H9 (cell line): ENCODE results near the gene PLK2. TPM values are rescaled to one million over a fixed set of nuclear protein-coding genes. Genes with fewer than 3 reads are reported as not detected.

Experiments used
- DNase-seq: peaks from one replicate; pipeline ENCODE4 v3.0.0-alpha.2; 2017
- H2AFZ ChIP-seq: one replicate; pipeline ENCODE4 v1.6.1; 2013; ENCODE audit warnings: mild to moderate bottlenecking, low read length, control low read depth, moderate library complexity
- H2AK5ac ChIP-seq: 2 replicates; pipeline ENCODE4 v1.6.1; 2013; ENCODE audit warnings: low read length, control low read depth, mixed read lengths; ENCODE audit not compliant: insufficient read length
- H2BK120ac ChIP-seq: one replicate; pipeline ENCODE4 v1.6.1; 2013; ENCODE audit warnings: low read depth, mild to moderate bottlenecking, low read length, control low read depth, inconsistent platforms; ENCODE audit not compliant: poor library complexity, severe bottlenecking
- H2BK12ac ChIP-seq: 2 replicates; pipeline ENCODE4 v1.6.1; 2013; ENCODE audit warnings: low read length, control low read depth, mixed read lengths, low read depth; ENCODE audit not compliant: insufficient read length
- H2BK15ac ChIP-seq: 2 replicates; pipeline ENCODE4 v1.6.1; 2013; ENCODE audit warnings: low read depth, low read length, control low read depth
- H2BK20ac ChIP-seq: one replicate; pipeline ENCODE4 v1.6.1; 2013; ENCODE audit warnings: low read depth, mild to moderate bottlenecking, low read length, control low read depth, inconsistent platforms; ENCODE audit not compliant: poor library complexity, severe bottlenecking
- H2BK5ac ChIP-seq: 2 replicates; pipeline ENCODE4 v1.6.1; 2013; ENCODE audit warnings: low read length, control low read depth, mixed read lengths; ENCODE audit not compliant: insufficient read length
- H3K14ac ChIP-seq: 2 replicates; pipeline ENCODE4 v1.6.1; 2013; ENCODE audit warnings: low read length, control low read depth; ENCODE audit not compliant: insufficient read depth
- H3K18ac ChIP-seq: 2 replicates; pipeline ENCODE4 v1.6.1; 2013; ENCODE audit warnings: low read depth, mild to moderate bottlenecking, mixed read lengths, low read length, control low read depth; ENCODE audit not compliant: insufficient read length
- H3K23ac ChIP-seq: 2 replicates; pipeline ENCODE4 v1.6.1; 2013; ENCODE audit warnings: low read length, control low read depth, mixed read lengths, low read depth; ENCODE audit not compliant: insufficient read length
- H3K23me2 ChIP-seq: 2 replicates; pipeline ENCODE4 v1.6.1; 2013; ENCODE audit warnings: low read depth, mild to moderate bottlenecking, mixed read lengths, low read length, control low read depth; ENCODE audit not compliant: insufficient read length, poor library complexity, severe bottlenecking
- H3K27ac ChIP-seq: 2 replicates; pipeline ENCODE4 v1.5.1; 2013; ENCODE audit warnings: low read length, control low read depth, mixed read lengths, low read depth; ENCODE audit not compliant: insufficient read length
- H3K27me3 ChIP-seq: 2 replicates; pipeline ENCODE4 v1.6.1; 2013; ENCODE audit warnings: low read length, control low read depth, inconsistent platforms; ENCODE audit not compliant: insufficient read depth
- H3K4ac ChIP-seq: 2 replicates; pipeline ENCODE4 v1.6.1; 2013; ENCODE audit warnings: low read depth, mild to moderate bottlenecking, control low read depth, inconsistent platforms, low read length, moderate library complexity
- H3K4me1 ChIP-seq: 2 replicates; pipeline ENCODE4 v1.6.1; 2013; ENCODE audit warnings: low read length, control low read depth, inconsistent platforms; ENCODE audit not compliant: insufficient read depth
- H3K4me2 ChIP-seq: 2 replicates; pipeline ENCODE4 v1.6.1; 2013; ENCODE audit warnings: low read length, control low read depth, mixed read lengths; ENCODE audit not compliant: insufficient read length, insufficient read depth
- H3K56ac ChIP-seq: 2 replicates; pipeline ENCODE4 v1.6.1; 2013; ENCODE audit warnings: low read depth, mild to moderate bottlenecking, mixed read lengths, low read length, control low read depth; ENCODE audit not compliant: insufficient read length
- H3K79me1 ChIP-seq: 2 replicates; pipeline ENCODE4 v1.6.1; 2013; ENCODE audit warnings: low read depth, mild to moderate bottlenecking, moderate library complexity, low read length, control low read depth, inconsistent platforms; ENCODE audit not compliant: insufficient read depth, poor library complexity, severe bottlenecking
- H3K79me2 ChIP-seq: 2 replicates; pipeline ENCODE4 v1.6.1; 2013; ENCODE audit warnings: low read length, control low read depth, inconsistent platforms; ENCODE audit not compliant: insufficient read depth
- H3K9ac ChIP-seq: 2 replicates; pipeline ENCODE4 v1.6.1; 2013; ENCODE audit warnings: low read length, control low read depth, mixed read lengths; ENCODE audit not compliant: insufficient read length; ENCODE audit errors: extremely low read depth
- H3K9me3 ChIP-seq: one replicate; pipeline ENCODE4 v1.6.1; 2013; ENCODE audit warnings: low read depth, low read length, inconsistent platforms; ENCODE audit not compliant: control insufficient read depth
- H3T11ph ChIP-seq: one replicate; pipeline ENCODE4 v1.6.1; 2013; ENCODE audit warnings: mild to moderate bottlenecking, low read length, control low read depth, inconsistent platforms
- H4K20me1 ChIP-seq: one replicate; pipeline ENCODE4 v1.6.1; 2013; ENCODE audit not compliant: control insufficient read depth, insufficient read length, insufficient read depth
- H4K5ac ChIP-seq: 2 replicates; pipeline ENCODE4 v1.6.1; 2013; ENCODE audit warnings: low read depth, mild to moderate bottlenecking, mixed read lengths, low read length, control low read depth; ENCODE audit not compliant: insufficient read length
- H4K8ac ChIP-seq: replicated peaks from 2 replicates; pipeline ENCODE4 v1.6.1; 2013; ENCODE audit warnings: low read length, control low read depth, mixed read lengths, low read depth; ENCODE audit not compliant: insufficient read length
- H4K91ac ChIP-seq: 2 replicates; pipeline ENCODE4 v1.6.1; 2013; ENCODE audit warnings: low read depth, mild to moderate bottlenecking, moderate library complexity, mixed read lengths, low read length, control low read depth; ENCODE audit not compliant: insufficient read length
- H3K27ac Mint-ChIP-seq, 3 experiments: 2 replicates in 2 of 3; 3 replicates in 1 of 3; pipeline ENCODE4 v1.8.0; 2020 to 2021; ENCODE audit warnings: mixed read lengths in 3 of 3, mild to moderate bottlenecking in 1 of 3, moderate library complexity in 1 of 3
- H3K27me3 Mint-ChIP-seq: 2 replicates; pipeline ENCODE4 v1.8.0; 2021; ENCODE audit warnings: low read depth, mild to moderate bottlenecking, moderate library complexity, mixed read lengths
- H3K36me3 Mint-ChIP-seq, 3 experiments: 2 replicates in 2 of 3; 3 replicates in 1 of 3; pipeline ENCODE4 v1.8.0; 2020 to 2021; ENCODE audit warnings: low read depth in 3 of 3, mixed read lengths in 3 of 3; ENCODE audit not compliant: insufficient read depth in 1 of 3
- H3K4me1 Mint-ChIP-seq, 2 experiments: 2 replicates each; pipeline ENCODE4 v1.8.0; 2020; ENCODE audit warnings: mixed read lengths in 2 of 2
- H3K4me3 Mint-ChIP-seq, 2 experiments: 2 replicates in 1 of 2; 3 replicates in 1 of 2; pipeline ENCODE4 v1.8.0; 2020 to 2021; ENCODE audit warnings: mild to moderate bottlenecking in 2 of 2, mixed read lengths in 2 of 2, moderate library complexity in 1 of 2
- H3K9me3 Mint-ChIP-seq, 2 experiments: 2 replicates in 1 of 2; 3 replicates in 1 of 2; pipeline ENCODE4 v1.8.0; 2020; ENCODE audit warnings: mild to moderate bottlenecking in 2 of 2, mixed read lengths in 2 of 2, moderate library complexity in 1 of 2
- CTCF ChIP-seq: fragments of 200-600 bp; sonication (generic); conservative IDR thresholded peaks from 3 replicates; pipeline ENCODE4 v1.8.0; 2021; ENCODE audit warnings: antibody characterized with exemption, mild to moderate bottlenecking
- WGBS: extraction: QIAGEN DNeasy Blood & Tissue Kit; methylation state at CpG from one replicate; pipeline ENCODE4 v1.1.7; 2013; ENCODE audit warnings: missing lambda C conversion rate, low lambda C conversion rate, mixed read lengths; ENCODE audit not compliant: insufficient read length; ENCODE audit errors: extremely low coverage; 5-methylcytosine and 5-hydroxymethylcytosine counted together
- total RNA-seq: library from RNA; stranded (reverse); gene quantifications from 2 replicates; pipeline ENCODE4 v1.2.1, GENCODE V29; 2021

Gene PLK2
- total RNA-seq, 1 experiment from 2014 or later = 26.2 TPM

- H3K27ac Mint-ChIP-seq = no peak overlapping the region
- H2BK15ac ChIP-seq = no peak overlapping the region
Measured at GRCh38 chr5:58437661-58438060, 22.2 kb downstream of the PLK2 start.

More at GRCh38 chr5:58437661-58438060, 22.2 kb downstream of the PLK2 start:
- Histone ChIP-seq H3K27ac (no peak overlapping the region), H2BK20ac (no peak overlapping the region), H3K14ac (no peak overlapping the region), H3K23ac (no peak overlapping the region), H3K79me2 (no peaks in the 10 kb centered on the region), H3K4ac (no peak overlapping the region), H3K27me3 (no peaks in the 10 kb centered on the region), H2AK5ac (no peak overlapping the region), H2AFZ (no peak overlapping the region), H2BK120ac (no peak overlapping the region), H4K8ac (no peak overlapping the region), H3K9ac (no peak overlapping the region), H3K9me3 (no peaks in the 10 kb centered on the region), H3T11ph (no peak overlapping the region), H3K56ac (no peak overlapping the region), H4K91ac (no peak overlapping the region), H3K4me2 (no peak overlapping the region), H3K23me2 (no peaks in the 10 kb centered on the region), H3K18ac (no peak overlapping the region), H3K4me1 (no peaks in the 10 kb centered on the region), H4K5ac (no peak overlapping the region), H3K79me1 (no peaks in the 10 kb centered on the region), H4K20me1 (no peaks in the 10 kb centered on the region), H2BK12ac (no peak overlapping the region), H2BK5ac (no peak overlapping the region)
- TF ChIP-seq CTCF = no peak
- WGBS = no CpG with 5 or more reads among the region's 3 CpGs
- Mint-ChIP-seq H3K4me1 (no peaks in the 10 kb centered on the region), H3K27me3 (no peaks in the 10 kb centered on the region), H3K36me3 (no peaks in the 10 kb centered on the region), H3K4me3 (no peak overlapping the region), H3K9me3 (no peaks in the 10 kb centered on the region)
- DNase-seq = no peak
